ENCODE data around the gene ACVR1.

ACVR1 gene

DNA sequence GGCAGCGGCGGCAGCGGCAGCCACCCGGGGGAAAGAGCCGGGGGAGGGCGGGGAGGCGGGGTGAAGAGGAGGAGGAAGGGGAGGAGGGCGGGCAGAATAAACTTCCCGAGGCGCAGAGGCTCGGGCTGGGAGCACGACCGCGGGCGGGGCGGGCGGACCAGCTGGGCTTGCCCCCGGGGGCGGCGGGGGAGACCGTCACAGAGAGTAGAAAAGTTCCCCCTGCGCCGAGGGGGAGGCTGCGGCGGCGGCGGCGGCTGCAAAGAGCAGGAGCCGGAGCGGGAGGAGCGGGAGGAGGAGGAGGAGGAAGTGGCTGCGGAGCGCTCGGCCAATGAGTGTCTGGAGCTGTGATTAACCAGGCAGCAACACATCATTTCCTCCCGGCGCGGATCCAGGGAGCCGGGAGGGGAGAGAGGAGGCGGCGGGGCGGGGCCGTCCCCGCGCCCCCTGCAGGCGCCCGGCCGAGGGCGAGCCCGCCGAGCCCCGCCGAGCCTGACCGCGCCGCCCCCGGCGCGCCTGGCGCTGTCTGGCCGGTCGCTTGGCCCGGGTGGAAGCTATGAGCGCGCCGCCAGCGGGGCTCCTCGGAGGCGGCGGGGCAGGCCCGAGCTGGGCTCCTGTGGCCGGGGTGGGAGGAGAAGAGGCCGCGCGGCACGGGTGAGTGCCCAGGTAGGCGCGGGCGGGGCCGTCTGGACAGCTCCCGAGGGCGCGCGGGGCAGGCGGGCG lies at the start of gene ACVR1:
ACVR1 (minus strand) TSS at position 265 of the 720 bp plus-strand sequence. CDS start 76,837 bp downstream, outside the sequence.
- peak; percentile 74 for DNase-seq

DNA sequence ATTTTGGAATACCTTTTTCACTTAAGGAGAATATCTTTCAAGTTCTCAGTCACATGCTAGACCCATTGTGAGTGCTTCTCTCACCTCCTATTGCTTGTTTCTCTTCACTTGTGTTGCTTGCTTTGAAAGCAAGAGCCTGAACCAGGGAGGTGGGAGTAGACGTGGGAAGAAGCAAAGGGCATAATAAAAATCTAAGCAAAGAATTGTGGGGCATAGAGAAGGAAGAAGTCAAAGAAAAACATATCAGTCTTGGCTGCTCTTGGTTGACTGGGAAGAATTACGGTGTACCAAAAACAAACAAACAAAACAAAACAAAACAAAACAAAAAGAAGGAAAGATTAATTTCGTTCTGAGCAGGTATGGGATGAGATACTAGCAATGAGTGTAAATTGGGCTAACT lies 48.9 kb upstream of the ACVR1 start:
- DNase-seq, result no peak

DNA sequence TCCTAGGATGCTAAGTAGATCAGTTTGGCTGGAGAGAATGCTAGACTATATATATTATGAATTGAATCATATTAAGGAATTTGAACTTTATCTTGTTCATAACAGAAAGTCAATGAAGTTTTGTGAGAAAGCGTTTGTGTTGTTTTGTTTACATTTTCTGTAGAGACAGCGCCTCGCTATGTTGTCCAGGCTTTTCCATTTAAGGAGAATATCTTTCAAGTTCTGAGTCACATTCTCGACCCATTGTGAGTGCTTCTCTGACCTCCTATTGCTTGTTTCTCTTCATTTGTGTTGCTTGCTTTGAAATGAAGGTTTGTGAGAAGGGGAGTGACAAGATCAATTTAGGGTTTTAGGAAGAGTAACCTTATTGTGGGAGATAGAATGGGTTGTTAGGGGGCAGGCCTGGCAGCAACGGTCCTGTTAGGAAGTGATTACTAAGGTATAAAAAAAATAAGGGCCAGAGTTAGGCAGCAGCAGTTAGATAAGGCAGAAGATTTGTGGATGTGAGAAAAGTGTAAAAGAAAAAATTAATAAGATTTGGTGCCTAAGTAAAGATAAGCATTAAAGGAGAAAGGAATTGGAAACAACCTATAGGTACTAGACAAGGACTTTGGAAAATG lies 47.6 kb upstream of the ACVR1 start:
- DNase-seq, result no peak

DNA sequence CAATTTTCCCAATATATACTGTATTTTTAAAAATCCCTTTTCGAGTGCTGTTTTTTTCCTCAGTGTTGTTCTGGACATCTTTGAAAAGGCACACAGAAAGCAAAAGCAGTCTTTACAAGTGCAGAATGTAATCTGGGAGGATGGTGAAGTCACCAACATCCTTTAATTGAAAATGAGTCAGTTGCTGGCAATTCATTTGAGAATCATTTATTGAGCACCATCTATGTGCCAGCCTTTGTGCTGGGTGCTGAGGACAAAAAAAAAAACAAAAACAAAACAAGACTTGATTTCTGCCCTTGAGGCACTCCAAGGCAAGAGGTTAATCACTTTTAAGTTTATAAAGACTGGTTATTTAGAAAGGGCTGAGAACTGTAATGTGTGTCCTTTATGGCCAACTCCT lies 46.7 kb upstream of the ACVR1 start:
- DNase-seq, result no peak

DNA sequence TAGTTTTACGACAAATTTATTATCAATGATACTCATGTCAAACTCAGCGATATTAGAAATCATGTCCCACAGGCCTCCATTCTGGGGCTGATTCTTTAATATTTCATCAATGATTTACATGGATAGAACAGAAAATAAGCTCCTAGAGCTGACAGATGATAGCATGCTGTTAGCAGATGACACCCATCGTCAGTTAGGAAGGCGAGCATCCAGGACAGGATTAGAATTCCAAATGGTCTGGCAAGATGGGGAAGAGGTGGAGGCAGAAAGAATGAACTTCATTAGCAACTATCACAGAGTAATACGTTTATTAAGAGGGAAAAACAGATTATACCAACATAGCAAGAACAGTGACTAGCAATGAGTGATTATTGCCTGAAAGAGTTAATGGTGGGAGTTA lies 46.2 kb upstream of the ACVR1 start:
- DNase-seq, result no peak

DNA sequence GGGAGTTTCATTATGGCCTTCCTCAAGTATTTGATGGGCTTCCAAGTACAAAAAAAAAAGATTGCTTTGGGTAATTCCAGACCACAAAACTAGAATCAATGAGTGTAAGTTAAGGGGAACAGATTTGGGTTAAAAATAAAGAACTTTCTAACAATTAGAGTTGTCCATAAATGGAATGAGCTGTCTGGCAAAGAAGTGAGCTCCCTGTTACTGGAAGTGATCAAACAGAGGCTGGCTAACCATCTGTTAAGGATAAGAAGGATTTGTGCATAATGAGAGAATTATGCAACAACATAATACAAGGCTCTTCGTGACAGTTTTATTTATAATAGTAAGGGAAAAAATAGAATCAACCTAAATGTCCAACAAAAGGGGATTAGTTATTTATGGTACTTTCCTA lies 44.6 kb upstream of the ACVR1 start:
- no peak for DNase-seq

DNA sequence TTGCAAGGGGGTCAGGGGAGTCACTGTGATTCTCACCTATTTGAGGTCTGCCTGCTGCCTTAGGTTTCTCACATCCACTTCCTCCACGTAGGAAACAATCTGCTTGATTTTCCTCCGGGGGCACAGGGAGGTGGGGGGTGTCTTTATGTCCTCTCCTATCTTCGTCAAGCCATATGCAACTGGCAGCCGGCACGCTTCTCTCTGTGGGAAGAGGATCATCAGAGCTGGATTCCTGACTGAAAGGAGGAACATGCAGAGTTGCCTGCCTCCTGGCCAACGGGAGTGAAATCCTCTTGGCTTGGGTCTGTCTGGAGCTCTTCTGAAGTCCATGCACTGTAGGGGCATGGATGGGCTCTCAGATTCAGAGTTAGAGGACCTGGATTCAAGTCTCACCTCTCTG lies 43.1 kb upstream of the ACVR1 start:
- no peak for DNase-seq

DNA sequence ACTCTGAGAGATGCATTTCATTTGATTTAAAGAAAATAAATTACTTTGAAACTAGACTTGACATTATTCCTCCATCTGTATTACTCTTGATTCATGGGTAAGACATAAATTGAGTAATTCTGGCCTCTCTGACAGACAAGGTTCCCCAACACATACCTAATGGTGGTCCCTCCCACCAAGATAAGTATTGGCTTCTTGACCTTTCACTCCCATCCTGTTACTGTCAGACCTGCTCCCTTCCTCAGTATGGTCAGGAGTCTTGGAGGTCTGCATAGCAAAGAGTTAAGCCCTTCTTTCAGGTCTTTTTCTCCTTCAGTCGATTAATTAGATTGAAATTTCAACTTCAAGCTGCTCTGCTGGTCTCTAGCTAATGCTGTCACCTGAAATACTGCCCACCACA lies 42.2 kb upstream of the ACVR1 start:
- no peak for DNase-seq

DNA sequence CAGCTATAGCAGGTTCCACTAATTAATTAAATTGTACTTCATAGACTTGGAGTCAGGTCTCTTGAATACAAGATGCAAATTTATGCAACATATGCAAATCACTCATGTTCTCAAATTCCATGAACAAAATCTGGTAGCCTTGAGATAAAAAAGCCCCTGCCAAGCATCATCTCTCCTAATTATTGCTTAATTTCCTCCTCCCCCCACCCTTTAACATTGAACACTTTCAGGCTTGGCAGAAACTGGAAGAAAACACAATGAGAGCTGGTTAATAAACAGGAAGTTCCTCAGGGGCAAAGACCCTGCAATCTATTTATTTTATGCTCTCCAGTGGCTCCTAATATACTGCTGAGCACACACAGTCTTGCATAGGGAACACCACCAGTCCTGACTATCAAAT lies 35.6 kb upstream of the ACVR1 start:
- no peak for DNase-seq

DNA sequence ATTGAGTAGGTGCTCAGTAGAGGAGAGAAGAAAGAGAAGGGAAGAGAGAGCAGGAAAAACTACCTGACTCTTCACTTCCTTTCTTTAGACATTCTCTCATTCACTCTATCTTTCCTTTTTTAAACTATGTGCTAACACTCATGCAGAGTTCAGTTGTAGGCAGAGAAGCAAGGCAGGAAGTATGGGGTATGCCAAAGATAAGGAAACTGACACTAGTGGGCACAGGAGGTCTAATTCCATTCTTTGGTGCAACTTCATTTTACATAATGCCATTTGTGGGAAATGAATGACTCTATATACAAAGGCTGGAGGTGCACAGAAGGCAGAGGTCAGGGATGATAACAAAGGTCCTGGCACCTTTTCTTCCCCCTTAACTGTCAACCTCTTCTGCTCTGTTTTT lies 35.1 kb upstream of the ACVR1 start:
- no peak for DNase-seq

DNA sequence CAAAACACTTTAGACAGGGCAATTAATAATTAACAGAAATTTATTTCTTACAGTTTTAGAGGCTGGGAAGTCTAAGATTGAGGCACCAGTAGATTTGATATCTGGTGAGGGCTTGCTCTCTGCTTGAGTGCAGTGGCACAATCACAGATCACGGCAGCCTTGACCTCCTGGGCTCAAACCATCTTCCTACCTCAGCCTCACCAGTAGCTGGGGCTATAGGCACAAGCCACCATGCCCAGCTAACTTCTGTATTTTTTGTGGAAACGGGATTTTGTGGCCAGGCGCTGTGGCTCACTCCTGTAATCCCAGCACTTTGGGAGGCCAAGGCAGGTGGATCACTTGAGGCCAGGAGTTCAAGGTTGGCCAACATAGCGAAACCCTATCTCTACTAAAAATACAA lies 29.0 kb upstream of the ACVR1 start:
- DNase-seq, result no peak

DNA sequence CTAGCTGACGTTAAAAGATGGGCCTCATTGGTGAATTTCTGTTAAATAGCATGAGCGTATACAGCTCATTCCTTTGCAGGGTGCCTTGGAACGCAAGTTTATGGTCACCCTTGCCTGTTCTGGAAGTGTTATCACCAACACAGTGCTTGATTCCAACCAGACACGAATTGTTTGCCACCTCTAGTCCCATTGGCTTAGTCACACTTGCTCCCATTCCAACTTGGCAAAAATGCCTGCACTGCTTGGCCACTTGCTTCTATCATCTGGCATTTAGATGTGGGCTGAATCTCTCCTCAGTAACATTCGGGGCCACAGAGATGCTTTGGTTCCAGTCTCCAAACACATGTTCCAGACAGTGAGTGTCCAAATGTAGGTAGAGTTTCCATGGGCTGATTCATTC lies 27.5 kb upstream of the ACVR1 start:
- no peak for DNase-seq

DNA sequence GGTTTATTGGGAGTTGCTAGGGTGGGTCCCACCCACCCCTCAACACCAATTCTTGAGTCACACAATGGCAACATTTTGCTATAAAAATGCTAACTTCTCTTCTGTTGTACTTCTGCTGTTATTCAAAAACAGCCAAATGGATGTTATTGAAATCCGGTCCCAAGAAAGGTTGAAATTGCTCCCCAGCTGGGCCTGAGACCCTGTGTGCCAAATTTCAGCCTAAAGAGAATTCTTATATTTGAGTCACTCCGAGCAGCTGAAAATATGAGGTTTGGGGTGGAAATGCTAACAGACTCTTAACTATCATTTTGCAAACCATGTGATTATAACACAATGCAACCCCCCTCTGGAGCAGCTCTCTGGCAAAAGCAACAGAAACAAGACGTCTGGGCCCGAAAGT lies 27.0 kb upstream of the ACVR1 start:
- DNase-seq, result no peak

DNA sequence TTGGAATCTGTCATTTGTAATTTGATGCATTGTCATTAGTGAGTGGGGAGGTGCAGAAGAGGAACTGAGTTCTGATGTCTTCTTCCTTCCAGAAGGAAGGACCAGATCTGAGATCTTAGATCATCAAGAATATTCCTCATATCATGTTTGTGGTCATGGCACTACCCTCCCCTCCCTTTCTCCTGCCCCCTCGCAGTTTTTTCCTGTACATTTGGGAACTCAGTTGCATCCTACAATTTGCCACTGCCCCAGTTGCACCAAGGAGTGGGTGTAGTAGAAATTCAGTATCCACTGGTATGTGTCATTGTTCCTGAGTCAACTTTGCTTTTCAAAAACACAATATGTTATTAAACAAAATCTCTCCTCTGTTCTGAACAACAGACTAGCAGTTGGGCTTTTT lies 26.6 kb upstream of the ACVR1 start:
- no peak for DNase-seq

DNA sequence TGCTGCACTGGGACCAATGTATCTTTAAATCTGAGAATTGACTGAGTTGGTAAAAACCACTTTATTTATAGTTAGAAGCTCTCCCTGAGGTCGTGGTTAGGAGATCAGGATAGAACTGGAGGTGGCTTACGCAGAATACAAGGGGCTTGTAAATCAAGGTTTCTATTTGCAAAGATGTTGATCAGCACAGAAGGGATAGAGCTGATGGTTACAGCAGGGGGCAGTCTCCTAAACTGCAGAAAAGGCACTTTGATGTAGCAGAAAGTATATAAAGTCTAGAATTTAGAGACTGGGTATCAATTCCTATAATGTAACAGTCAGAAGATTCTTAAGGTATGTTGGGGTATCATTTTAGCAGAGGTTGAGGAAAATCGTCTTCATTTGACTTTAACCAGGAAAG lies 25.2 kb upstream of the ACVR1 start:
- DNase-seq, result no peak

DNA sequence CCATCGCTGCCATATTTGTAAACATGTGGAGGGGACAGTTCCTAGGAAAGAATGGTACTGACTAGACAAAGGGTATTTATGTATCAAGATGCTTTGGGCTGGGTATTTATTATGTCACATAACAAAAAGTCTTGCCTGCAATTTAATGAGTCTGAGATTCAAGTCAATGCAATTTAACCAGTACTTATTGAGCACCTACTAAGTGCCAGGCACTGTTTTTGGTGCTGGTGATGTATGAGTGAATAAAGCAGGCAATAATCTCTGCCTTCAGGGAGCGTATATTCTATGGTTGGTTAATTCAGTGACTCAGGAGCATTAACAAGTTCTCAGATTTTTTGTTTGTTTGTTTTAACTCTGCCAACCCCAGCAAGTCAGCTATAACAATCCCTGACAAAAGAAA lies 24.6 kb upstream of the ACVR1 start:
- DNase-seq, result no peak

DNA sequence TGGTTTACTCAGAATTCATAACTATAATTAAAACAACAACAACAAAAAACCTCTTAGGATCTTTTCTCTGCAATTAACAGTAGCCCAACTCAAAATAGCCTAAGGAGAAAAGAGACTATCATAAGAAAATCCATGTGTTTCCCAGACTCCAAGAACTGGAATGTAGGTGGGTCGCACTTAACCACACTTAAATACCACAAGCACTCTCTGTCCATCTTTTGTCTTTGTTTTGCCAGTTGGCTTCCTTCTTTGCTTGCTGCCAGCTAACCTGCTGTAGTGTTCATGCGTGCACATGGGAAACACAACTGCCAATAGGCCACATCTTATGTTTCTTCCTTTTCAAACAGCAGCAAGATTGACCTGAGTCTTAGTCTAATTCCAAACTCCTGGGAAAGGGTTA lies 24.1 kb upstream of the ACVR1 start:
- DNase-seq, result no peak

DNA sequence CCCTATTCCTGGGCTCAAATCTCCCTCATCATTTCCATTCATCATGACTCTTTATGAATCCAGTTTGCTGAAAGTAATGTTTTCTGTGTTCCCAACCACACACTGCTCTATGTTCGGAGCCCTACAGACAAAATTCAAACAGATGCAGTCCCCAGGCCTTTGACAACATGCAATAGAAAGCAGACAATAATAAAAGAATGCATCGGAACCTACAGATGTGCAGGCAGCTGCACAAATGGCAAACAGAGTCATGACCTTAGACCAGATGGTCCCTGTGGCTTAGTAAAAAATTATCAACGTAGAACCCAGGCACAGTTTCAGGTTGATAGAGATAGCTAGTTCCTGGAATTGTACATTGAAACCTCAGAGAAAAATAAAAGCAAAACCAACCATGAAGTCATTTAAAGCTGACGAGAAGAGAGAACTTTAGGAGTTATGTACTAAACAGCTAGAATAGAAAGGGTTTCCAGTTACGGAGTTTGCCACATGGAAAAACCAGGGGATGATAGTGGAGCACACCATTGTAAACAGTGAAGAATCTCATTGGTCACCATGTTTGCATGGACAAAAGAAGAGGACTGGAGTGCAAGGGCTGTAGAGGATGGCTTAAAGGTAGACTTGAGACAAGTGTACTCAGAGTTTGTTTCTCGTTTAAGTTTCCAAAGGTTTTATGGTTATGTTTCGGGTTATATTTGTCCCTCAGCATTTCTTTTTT lies 23.2 kb upstream of the ACVR1 start:
- no peak for DNase-seq

DNA sequence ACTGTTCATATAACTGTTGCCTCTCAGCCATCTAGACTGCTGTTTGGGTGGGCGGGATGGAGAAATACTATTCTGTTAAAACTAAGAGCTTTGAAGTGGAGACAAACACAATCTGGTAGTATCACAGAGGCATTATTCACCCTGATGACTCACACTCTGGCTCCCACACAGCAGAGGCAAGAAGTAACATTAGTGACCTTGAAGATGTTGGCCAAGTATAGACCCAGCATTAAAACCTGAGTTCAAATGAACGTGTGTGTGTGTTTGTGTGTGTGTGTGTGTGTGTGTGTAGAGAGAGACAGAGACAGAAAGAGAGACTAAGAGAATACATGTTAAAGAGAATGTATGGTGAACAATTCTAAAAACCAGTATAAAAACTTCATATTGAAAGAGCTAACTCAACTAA lies 22.5 kb upstream of the ACVR1 start:
- peak; percentile 54 for DNase-seq

DNA sequence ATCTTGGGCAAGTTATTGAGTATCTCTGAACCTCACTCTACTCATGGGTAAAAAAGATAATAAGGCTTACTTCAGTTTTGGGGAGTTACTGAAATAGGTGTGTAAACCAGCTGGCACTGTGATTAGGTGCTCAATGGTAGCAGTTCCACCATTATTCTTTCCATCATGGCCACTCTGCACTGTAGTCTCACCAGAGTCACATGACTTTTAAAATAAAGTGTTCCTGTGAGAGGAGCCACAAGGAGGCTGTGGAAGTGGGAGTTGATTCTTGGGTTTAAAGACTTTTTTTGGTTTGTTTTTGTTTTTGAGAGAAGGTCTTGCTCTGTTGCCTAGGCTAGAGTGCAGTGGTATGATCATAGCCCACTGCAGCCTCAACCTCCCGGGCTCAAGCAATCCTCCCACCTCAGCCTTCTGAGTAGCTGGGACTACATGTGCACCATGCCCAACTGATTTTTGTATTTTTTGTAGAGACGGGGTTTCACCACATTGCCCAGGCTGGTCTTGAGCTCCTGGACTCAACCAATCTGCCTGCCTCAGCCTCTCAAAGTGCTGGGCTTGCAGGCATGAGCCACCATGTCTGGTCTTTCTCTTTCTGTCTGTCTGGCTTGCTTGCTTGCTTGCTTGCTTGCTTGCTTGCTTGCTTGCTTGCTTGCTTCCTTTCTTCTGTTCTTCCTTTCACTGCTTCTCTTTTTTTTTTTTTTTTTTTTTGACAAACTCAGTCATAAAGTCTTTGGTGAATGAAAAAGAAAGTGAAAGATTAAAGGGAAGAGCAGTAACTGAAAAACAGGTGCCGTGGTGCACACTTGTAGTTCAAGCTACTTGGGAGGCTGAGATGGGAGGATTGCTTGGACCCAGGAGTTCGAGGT lies 21.2 kb upstream of the ACVR1 start:
- DNase-seq, result no peak

DNA sequence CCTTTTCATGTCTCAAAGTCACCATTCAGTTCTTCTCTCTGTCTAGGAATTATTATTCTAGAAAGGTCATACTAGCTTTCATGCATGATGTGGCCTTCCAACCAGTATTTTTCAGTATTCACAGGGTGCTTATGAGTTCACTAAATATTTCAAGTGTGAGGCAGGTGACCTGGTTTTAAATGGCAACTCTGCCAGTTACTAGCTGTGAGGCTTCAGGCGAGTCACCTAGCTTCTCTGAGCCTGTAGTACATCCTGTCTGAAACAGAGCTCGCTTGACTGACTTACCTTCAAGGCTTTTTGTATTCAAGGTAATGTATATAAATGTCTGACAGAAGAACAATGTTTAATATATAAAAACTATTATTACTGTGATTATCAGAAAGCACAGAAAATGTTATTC lies 19.4 kb upstream of the ACVR1 start:
- DNase-seq, result no peak

DNA sequence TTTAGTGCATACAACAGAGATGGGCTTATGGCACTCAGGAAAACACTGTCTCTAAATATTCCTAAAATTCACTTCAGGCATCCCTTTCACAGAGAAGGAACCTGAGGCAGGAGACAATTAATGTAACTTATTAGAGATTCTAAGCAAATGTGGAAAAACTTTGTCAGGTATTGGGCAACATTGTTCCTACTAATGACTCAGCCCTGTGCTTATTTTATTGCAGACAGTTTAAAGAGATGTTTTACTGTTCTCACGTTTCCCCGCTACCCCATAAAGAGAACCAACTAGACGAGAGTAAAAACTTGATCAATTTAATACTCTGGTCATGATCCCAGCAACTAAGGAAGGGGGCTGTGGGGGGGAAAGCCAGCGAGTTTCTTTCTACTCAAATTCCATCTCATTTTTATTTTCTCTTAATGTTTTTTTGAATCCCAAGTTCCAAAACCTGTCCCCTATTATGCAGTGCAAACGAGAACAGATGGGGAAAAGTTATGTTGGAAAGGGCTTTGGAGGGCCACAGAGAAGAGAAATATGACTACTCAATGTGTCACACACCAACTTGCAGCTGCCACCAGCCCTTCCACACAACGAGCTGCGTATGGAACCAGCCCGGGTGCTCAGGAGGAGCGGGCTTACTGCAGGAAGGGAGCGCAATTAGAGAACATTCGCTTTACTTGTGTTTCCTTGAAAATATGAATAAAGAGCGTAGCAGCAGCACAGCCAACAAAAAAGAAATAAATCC lies 18.7 kb upstream of the ACVR1 start:
- DNase-seq, result no peak

DNA sequence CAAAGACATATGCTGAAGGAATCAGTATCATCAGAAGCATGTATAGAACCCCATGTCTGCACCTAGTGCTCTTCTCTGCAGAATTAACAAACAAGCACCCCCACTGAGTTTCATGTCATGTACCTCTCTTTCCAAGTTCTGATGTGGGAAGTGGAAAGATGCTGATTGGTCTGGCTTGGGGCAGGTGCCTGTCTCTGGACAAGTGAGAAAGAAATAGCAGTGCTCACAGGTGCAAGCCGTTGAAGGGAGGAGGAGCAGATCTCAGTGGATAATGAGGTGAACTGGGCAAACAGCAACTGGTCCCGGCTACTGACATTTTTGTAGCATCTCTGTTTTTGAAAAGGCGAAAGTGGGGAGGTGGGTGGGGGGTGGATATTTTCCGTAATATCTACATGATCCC lies 17.5 kb upstream of the ACVR1 start:
- DNase-seq, result no peak

Measured in stimulated activated CD4-positive, alpha-beta T cell treated with anti-CD3 and anti-CD28 coated beads, Interleukin-12 subunit alpha, Interleukin-12 subunit beta, amount 100 ng/mL, for 4 hours (primary cell).